Measurements from ENCODE around the gene OR2K2.
"Not testable (repeated sequence)": the region's sequence is repeated elsewhere in the genome, so short reads cannot be mapped to it uniquely, and the experiment has no call there.

Gene OR2K2

DNA sequence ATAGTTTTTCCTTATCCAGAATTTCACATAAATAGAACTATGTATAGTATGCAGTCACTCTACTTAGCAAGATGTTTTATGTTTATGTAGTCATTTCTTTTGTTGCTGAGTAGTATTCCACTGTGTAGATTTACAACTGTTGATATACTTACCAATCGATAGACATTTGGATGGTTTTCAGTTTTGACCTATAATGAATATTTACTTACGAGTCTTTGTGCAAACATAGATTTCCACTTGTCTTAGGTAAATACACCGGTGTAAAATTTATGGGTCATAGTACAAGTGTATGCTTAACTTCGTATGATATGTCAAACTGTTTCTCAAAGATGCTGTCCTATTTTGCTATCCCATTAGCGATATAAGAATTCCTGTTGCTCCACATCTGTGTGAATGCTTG is 19.7 kb upstream of the OR2K2 start:
- no peak for DNase-seq (ENCODE audit: extremely low read depth, insufficient read length)
- Histone ChIP-seq H3K4me3 (replicated peaks; ENCODE audit: low read depth, low read length) (no peak overlapping the region), H3K36me3 (ENCODE audit: control insufficient read depth, insufficient read depth, low read length) (no peaks in the 10 kb centered on the region), H3K27me3 (replicated peaks; ENCODE audit: control insufficient read depth, insufficient read depth, low read length) (no peaks in the 10 kb centered on the region)
- TF ChIP-seq, protein P1, sequence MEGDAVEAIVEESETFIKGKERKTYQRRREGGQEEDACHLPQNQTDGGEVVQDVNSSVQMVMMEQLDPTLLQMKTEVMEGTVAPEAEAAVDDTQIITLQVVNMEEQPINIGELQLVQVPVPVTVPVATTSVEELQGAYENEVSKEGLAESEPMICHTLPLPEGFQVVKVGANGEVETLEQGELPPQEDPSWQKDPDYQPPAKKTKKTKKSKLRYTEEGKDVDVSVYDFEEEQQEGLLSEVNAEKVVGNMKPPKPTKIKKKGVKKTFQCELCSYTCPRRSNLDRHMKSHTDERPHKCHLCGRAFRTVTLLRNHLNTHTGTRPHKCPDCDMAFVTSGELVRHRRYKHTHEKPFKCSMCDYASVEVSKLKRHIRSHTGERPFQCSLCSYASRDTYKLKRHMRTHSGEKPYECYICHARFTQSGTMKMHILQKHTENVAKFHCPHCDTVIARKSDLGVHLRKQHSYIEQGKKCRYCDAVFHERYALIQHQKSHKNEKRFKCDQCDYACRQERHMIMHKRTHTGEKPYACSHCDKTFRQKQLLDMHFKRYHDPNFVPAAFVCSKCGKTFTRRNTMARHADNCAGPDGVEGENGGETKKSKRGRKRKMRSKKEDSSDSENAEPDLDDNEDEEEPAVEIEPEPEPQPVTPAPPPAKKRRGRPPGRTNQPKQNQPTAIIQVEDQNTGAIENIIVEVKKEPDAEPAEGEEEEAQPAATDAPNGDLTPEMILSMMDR (IDR thresholded peaks at IDR 0.05; ENCODE audit: insufficient read depth, low read length, poor library complexity, severe bottlenecking) = no peak

DNA sequence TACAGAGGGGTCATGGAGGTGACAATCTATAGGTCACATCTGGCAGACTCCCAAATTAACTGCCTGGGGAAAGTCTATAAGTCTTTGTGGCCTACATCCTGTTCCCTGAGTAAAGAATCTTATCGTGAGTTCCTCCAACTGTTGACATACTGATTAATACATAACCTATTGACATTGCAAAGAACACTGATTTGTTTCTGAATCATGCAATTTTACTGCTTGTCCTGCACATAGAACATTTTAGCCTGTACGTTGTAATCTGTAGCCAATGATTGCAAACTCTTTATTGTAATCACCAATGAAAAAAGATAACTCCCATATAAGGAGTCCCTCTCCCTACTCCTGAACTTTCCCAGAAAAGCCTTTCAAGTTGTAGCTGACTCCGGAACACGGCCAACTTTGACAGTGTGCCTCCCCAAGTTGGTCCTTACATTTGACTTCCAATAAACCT is 18.8 kb upstream of the OR2K2 start:
- Histone ChIP-seq H3K36me3 (ENCODE audit: control insufficient read depth, insufficient read depth, low read length) (no peaks in the 10 kb centered on the region), H3K4me3 (replicated peaks; ENCODE audit: low read depth, low read length) (no peak overlapping the region), H3K27me3 (replicated peaks; ENCODE audit: control insufficient read depth, insufficient read depth, low read length) (no peaks in the 10 kb centered on the region)
- TF ChIP-seq, protein P1 (IDR thresholded peaks at IDR 0.05; ENCODE audit: insufficient read depth, low read length, poor library complexity, severe bottlenecking) = no peak
- DNase-seq (ENCODE audit: extremely low read depth, insufficient read length) = no peak

DNA sequence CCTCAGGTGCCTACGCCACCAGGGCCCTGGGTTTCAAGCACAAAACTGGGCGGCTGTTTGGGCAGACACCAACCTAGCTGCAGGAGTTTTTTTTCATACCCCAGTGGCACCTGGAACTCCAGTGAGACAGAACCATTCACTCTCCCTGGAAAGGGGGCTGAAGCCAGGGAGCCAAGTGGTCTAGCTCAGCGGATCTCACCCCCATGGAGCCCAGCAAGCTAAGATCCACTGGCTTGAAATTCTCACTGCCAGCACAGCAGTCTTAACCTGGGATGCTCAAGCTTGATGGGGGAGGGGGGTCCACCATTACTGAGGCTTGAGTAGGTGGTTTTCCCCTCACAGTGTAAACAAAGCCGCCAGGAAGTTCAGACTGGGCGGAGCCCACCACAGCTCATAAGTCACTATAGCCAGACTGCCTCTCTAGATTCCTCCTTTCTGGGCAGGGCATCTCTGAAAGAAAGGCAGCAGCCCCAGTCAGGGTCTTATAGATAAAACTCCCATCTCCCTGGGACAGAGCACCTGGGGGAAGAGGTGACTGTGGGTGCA is 4.4 kb upstream of the OR2K2 start:
- not testable (repeated sequence) for H3K4me3 ChIP-seq (replicated peaks; ENCODE audit: low read depth, low read length); H3K27me3 ChIP-seq (replicated peaks; ENCODE audit: control insufficient read depth, insufficient read depth, low read length); DNase-seq (ENCODE audit: extremely low read depth, insufficient read length); H3K36me3 ChIP-seq (ENCODE audit: control insufficient read depth, insufficient read depth, low read length)

DNA sequence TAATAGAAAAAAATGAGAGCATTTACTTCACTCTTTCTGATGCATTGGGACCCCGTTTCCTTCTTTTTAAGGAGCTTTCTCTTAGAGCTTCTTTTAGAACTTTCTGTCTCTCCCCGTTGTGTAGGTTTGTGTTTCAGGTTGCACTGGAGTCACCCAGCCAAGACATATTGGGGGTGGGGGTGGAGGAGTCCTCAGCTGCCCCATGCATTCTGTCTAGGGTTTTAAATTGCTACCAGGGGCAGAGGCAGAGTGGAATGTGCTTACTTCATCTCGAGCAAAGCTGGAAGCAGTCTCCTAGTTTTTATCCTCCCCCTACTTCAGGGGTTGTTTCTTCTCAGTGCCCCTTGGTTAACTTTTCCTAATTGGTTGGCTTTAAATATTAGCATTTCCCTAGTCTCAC is 9.4 kb downstream of the OR2K2 start:
- TF ChIP-seq, protein P1 (IDR thresholded peaks at IDR 0.05; ENCODE audit: insufficient read depth, low read length, poor library complexity, severe bottlenecking) = no peak
- no peak overlapping the region for H3K4me3 ChIP-seq (replicated peaks; ENCODE audit: low read depth, low read length)
- H3K27me3 ChIP-seq (replicated peaks; ENCODE audit: control insufficient read depth, insufficient read depth, low read length) = no peaks in the 10 kb centered on the region
- DNase-seq (ENCODE audit: extremely low read depth, insufficient read length) = no peak
- H3K36me3 ChIP-seq (ENCODE audit: control insufficient read depth, insufficient read depth, low read length) = no peaks in the 10 kb centered on the region

DNA sequence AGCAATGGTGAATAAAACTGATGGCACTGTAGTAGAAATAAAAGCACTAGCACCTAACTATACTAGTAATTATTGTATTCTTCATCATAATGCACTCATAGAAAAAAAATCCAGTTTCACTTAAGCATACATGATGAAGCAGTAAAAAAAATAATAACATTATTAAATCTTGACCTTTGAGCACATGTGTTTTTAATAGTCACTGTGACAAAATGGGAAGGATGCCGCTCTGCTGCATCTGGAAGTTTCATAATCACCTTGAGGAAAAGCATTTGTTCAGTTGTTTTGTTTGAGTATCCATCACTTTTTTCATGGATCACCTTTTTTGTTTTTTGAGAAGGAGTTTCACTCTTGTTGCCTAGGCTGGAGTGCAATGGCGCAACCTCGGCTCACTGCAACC is 13.2 kb downstream of the OR2K2 start:
- Histone ChIP-seq H3K36me3 (ENCODE audit: control insufficient read depth, insufficient read depth, low read length) (no peaks in the 10 kb centered on the region), H3K27me3 (replicated peaks; ENCODE audit: control insufficient read depth, insufficient read depth, low read length) (no peaks in the 10 kb centered on the region), H3K4me3 (replicated peaks; ENCODE audit: low read depth, low read length) (no peak overlapping the region)
- no peak for DNase-seq (ENCODE audit: extremely low read depth, insufficient read length)
- TF ChIP-seq, protein P1 (IDR thresholded peaks at IDR 0.05; ENCODE audit: insufficient read depth, low read length, poor library complexity, severe bottlenecking) = no peak

DNA sequence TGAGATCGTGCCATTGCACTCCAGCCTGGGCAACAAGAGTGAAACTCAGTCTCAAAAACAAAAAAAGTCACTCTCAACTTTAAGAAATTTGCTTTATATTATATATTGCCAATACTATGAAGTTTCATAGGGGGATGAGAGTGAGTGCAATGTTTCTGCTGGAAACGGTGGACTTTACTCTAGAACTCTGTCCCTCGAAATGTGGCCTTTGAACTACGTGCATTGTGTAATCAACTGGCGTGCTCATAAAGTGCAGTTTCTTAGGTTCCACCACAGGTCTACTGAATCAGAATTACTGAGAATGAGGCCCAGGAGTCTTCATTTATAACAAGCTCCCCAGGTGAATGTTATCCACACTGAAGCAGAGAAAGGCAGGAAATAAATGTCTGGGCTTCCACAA is 24.1 kb downstream of the OR2K2 start:
- Histone ChIP-seq H3K36me3 (ENCODE audit: control insufficient read depth, insufficient read depth, low read length) (no peaks in the 10 kb centered on the region), H3K27me3 (replicated peaks; ENCODE audit: control insufficient read depth, insufficient read depth, low read length) (no peaks in the 10 kb centered on the region), H3K4me3 (replicated peaks; ENCODE audit: low read depth, low read length) (no peak overlapping the region)
- TF ChIP-seq, protein P1 (IDR thresholded peaks at IDR 0.05; ENCODE audit: insufficient read depth, low read length, poor library complexity, severe bottlenecking) = no peak
- DNase-seq (ENCODE audit: extremely low read depth, insufficient read length) = no peak

DNA sequence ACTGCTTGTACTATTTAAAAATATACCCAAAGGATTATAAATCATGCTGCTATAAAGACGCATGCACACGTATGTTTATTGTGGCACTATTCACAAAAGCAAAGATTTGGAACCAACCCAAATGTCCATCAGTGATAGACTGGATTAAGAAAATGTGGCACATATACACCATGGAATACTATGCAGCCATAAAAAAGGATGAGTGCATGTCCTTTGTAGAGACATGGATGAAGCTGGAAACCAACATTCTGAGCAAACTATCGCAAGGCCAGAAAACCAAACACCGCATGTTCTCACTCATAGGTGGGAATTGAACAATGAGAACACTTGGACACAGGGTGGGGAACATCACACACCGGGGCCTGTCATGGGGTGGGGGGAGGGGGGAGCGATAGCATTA is 26.0 kb downstream of the OR2K2 start:
- H3K36me3 ChIP-seq (ENCODE audit: control insufficient read depth, insufficient read depth, low read length); H3K4me3 ChIP-seq (replicated peaks; ENCODE audit: low read depth, low read length); DNase-seq (ENCODE audit: extremely low read depth, insufficient read length); H3K27me3 ChIP-seq (replicated peaks; ENCODE audit: control insufficient read depth, insufficient read depth, low read length): not testable (repeated sequence)

All from GM06990 (cell line).